ENCODE data around the gene CLPTM1L. TPM values are rescaled to one million over a fixed set of nuclear protein-coding genes. Genes with fewer than 3 reads are reported as not detected.

The CLPTM1L gene
- total RNA-seq, 4 donors from 2014 or later, result 78.0 to 143 (median 104) TPM

DNA sequence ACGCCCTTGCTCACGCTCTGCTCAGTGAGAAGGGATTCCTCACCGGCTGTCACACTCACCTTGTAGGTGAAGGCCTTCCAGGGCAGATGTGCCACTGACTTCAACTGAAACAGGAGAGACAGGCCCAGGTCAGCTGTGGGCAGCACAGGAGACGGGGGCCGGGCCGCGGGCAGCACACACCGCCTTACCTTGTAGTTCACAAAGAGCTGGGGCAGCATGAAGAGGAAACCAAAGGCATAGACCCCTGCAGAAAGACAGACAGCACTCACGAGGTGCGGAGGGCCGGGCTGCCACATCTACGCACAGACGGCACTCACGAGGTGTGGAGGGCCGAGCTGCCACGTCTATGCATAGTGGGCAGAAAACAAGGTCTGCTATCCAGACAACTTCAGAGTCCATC is 23.3 kb downstream of the CLPTM1L start:
- H3K9me3 ChIP-seq, result no peaks in the 10 kb centered on the region
- in situ Hi-C loops (cut with MboI; ENCODE audit: low pct_ligation_motif_present in 1 of 4, low pct_unique_long_range_greater_than_20kb in 1 of 4, low sequenced_read_pairs in 3 of 4), result no loop called here
- H3K27me3 ChIP-seq, result no peaks in the 10 kb centered on the region
- no peak for DNase-seq
- TF ChIP-seq, protein P1, sequence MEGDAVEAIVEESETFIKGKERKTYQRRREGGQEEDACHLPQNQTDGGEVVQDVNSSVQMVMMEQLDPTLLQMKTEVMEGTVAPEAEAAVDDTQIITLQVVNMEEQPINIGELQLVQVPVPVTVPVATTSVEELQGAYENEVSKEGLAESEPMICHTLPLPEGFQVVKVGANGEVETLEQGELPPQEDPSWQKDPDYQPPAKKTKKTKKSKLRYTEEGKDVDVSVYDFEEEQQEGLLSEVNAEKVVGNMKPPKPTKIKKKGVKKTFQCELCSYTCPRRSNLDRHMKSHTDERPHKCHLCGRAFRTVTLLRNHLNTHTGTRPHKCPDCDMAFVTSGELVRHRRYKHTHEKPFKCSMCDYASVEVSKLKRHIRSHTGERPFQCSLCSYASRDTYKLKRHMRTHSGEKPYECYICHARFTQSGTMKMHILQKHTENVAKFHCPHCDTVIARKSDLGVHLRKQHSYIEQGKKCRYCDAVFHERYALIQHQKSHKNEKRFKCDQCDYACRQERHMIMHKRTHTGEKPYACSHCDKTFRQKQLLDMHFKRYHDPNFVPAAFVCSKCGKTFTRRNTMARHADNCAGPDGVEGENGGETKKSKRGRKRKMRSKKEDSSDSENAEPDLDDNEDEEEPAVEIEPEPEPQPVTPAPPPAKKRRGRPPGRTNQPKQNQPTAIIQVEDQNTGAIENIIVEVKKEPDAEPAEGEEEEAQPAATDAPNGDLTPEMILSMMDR (IDR thresholded peaks at IDR 0.05), result no peak
- TF ChIP-seq POLR2AphosphoS5 (IDR thresholded peaks at IDR 0.05), result no peak
- no peak for TF ChIP-seq EP300 (IDR thresholded peaks at IDR 0.05; ENCODE audit: low read depth)
- TF ChIP-seq POLR2A (IDR thresholded peaks at IDR 0.05), result no peak
- no peak overlapping the region for H3K4me3 ChIP-seq
- peaks cover under 1 to 9% (median 5%) of the 10 kb centered on the region in 4 donors for H3K4me1 ChIP-seq
- peaks cover 0 to 62% (median 32%) of the 10 kb centered on the region in 4 donors for H3K36me3 ChIP-seq
- intact Hi-C loops (cut with DNase I; ENCODE audit: low total_unique reads), result no loop called here
- no peak overlapping the region for H3K27ac ChIP-seq
- 92% methylated on average over 16 of the region's 16 CpGs; no CpG with 5 or more reads in 1 of the 2 donors for WGBS, 2 donors (ENCODE audit: low coverage in 1 of 2)

DNA sequence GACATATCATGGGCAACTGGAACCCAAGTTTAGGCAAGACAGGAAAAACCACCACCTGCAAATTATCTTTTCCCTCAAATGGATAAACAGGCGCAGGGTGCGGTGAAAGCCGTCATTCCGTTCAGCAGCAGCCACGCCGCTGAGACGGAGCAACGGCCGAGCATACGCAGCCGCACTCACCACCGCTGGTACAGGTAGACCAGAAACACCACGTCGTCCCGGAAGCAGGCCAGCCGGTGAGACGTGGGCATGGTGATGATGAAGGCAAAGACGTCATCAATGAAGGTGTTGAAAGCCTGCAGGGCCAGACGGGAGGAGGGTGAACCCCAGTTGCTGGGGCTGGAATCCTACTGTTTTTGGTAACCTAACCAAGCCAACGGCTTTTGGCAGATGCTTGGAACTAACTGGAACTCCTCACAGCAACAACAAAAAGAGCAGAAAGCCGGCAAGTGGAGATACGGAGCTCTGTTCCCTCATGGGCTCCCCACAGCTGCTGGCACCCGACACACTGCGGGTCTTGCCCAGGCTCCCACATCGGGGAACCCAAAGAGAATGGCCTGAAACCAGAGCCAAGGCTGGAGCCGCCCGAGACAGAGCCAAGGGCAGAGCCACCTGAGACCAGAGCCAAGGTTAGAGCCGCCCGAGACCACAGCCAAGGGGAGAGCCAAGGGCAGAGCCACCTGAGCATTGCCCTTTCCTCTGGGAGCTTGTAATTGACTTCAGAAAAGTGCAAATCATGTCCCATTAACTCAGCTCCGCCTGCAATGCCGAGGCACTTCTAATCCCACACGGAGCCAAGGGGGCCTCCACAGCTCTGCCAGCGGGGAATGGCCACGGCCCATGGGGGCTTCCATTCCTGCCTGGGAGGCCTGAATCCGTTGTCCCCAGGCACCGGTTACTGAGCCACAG is 24.2 kb downstream of the CLPTM1L start:
- 48 to 94% methylated on average over 16 to 35 of the region's 36 CpGs for WGBS, 2 donors (ENCODE audit: low coverage in 1 of 2)
- Histone ChIP-seq H3K9me3 (no peaks in the 10 kb centered on the region), H3K4me1 (peaks cover 3 to 18% (median 13%) of the 10 kb centered on the region in 4 donors), H3K27ac (no peak overlapping the region), H3K4me3 (no peak overlapping the region), H3K27me3 (no peaks in the 10 kb centered on the region), H3K36me3 (peaks cover 0 to 62% (median 32%) of the 10 kb centered on the region in 4 donors)
- no peak for DNase-seq
- intact Hi-C loops (cut with DNase I; ENCODE audit: low total_unique reads), result no loop called here
- TF ChIP-seq EP300 (IDR thresholded peaks at IDR 0.05; ENCODE audit: low read depth) (no peak), POLR2AphosphoS5 (IDR thresholded peaks at IDR 0.05) (no peak), POLR2A (IDR thresholded peaks at IDR 0.05) (no peak)
- in situ Hi-C loops (cut with MboI; ENCODE audit: low pct_ligation_motif_present in 1 of 4, low pct_unique_long_range_greater_than_20kb in 1 of 4, low sequenced_read_pairs in 3 of 4), result no loop called here

DNA sequence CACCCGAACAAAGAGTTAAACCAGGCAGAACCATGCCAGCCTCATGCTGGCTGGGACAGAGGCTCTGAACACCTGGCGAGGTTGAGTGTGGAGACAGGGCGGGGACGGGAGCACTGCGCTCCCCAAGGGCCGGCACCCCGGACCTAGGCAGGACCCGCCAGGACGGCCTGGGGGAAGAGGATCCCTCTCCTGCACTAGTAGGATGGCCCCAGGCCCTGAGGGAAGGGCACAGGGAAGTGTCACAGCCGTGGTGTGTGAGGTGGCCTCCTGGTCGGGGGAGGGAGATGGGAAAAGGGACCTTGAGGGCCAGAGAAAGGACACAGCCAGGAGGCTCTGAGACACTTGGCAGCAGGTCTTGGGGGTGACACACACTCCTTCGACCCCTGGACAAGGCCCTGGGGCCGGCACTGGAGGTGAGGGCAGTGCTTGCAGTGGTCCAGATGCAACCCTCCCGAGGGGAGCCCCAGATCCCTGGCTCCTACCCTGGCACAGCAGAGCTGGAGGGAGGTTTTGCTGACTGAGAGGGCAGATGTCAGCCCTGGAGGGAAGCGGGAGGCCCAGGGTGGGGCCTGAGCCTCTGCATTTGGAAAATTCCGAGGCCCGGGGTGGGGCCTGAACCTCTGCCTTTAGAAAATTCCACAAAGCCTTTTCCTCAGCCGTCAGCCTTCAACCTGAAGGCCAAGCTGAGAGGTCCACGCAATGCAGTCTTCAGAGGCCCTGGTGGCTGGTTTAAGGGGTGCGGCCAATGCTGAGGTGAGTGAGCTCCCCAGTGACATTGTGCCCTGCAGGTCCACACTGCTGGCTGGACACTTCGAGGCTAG is 25.3 kb downstream of the CLPTM1L start:
- 70% methylated on average over 20 of the region's 21 CpGs; no CpG with 5 or more reads in 1 of the 2 donors for WGBS, 2 donors (ENCODE audit: low coverage in 1 of 2)
- H3K4me3 ChIP-seq, result no peak overlapping the region
- no peak for DNase-seq
- peak overlapping the region in 2 of 4 donors; percentile 11 to 41 for H3K27ac ChIP-seq
- peaks cover 0 to 55% (median 27%) of the 10 kb centered on the region in 4 donors for H3K36me3 ChIP-seq
- intact Hi-C loops (cut with DNase I; ENCODE audit: low total_unique reads) (no loop called here), in situ Hi-C loops (cut with MboI; ENCODE audit: low pct_ligation_motif_present in 1 of 4, low pct_unique_long_range_greater_than_20kb in 1 of 4, low sequenced_read_pairs in 3 of 4) (no loop called here)
- peaks cover 3 to 28% (median 22%) of the 10 kb centered on the region in 4 donors for H3K4me1 ChIP-seq
- TF ChIP-seq POLR2AphosphoS5 (IDR thresholded peaks at IDR 0.05), result no peak
- TF ChIP-seq EP300 (IDR thresholded peaks at IDR 0.05; ENCODE audit: low read depth), result no peak
- TF ChIP-seq POLR2A (IDR thresholded peaks at IDR 0.05), result no peak
- TF ChIP-seq, protein P1 (IDR thresholded peaks at IDR 0.05), result no peak
- no peaks in the 10 kb centered on the region for H3K9me3 ChIP-seq
- no peaks in the 10 kb centered on the region for H3K27me3 ChIP-seq

DNA sequence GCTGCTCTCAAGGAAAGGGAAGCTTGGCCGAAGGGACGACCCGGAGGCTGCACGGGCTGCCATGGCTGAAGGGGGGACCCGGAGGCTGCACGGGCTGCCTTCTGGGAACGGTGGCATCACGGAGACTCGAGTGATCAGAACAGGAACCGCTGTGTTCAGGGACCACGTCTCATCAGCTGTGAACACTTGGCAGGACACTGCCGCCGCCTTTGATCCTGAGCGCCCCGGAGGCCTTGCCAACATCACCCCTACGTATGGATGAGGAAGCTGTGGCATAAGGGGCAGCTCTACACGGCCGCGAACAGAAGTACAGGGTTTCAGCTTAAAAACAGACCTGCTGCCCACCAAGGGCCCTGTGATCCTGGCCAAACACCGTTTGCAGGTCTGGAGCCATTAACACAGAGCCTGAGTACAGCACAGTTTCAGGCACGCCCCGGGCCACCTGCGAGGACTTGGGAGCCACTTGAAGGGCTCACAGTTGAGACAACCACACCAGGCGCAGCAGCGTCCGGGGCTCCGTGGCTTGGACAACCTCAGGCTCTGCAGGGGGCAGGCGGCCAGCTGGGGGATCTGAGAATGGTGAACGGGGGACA is 26.1 kb downstream of the CLPTM1L start:
- in situ Hi-C loops (cut with MboI; ENCODE audit: low pct_ligation_motif_present in 1 of 4, low pct_unique_long_range_greater_than_20kb in 1 of 4, low sequenced_read_pairs in 3 of 4), result no loop called here
- 93% methylated on average over 29 of the region's 29 CpGs; no CpG with 5 or more reads in 1 of the 2 donors for WGBS, 2 donors (ENCODE audit: low coverage in 1 of 2)

More for the DNA sequence above, 26.1 kb downstream of the CLPTM1L start:
- H3K9me3 ChIP-seq, result no peaks in the 10 kb centered on the region
- peaks cover 3 to 30% (median 22%) of the 10 kb centered on the region in 4 donors for H3K4me1 ChIP-seq
- peak overlapping the region in 1 of 4 donors; percentile 41 for H3K27ac ChIP-seq
- H3K4me3 ChIP-seq, result no peak overlapping the region
- H3K36me3 ChIP-seq, result peaks cover 0 to 46% (median 21%) of the 10 kb centered on the region in 4 donors
- H3K27me3 ChIP-seq, result no peaks in the 10 kb centered on the region
- no peak for TF ChIP-seq POLR2AphosphoS5 (IDR thresholded peaks at IDR 0.05)
- no peak for TF ChIP-seq EP300 (IDR thresholded peaks at IDR 0.05; ENCODE audit: low read depth)
- TF ChIP-seq, protein P1 (IDR thresholded peaks at IDR 0.05), result no peak
- no peak for TF ChIP-seq POLR2A (IDR thresholded peaks at IDR 0.05)
- intact Hi-C loops (cut with DNase I; ENCODE audit: low total_unique reads), result no loop called here
- peak; percentile 69 for DNase-seq

Data from transverse colon (tissue), 4 donors.